Measurements from ENCODE around the gene ADAM8.

Gene ADAM8

DNA sequence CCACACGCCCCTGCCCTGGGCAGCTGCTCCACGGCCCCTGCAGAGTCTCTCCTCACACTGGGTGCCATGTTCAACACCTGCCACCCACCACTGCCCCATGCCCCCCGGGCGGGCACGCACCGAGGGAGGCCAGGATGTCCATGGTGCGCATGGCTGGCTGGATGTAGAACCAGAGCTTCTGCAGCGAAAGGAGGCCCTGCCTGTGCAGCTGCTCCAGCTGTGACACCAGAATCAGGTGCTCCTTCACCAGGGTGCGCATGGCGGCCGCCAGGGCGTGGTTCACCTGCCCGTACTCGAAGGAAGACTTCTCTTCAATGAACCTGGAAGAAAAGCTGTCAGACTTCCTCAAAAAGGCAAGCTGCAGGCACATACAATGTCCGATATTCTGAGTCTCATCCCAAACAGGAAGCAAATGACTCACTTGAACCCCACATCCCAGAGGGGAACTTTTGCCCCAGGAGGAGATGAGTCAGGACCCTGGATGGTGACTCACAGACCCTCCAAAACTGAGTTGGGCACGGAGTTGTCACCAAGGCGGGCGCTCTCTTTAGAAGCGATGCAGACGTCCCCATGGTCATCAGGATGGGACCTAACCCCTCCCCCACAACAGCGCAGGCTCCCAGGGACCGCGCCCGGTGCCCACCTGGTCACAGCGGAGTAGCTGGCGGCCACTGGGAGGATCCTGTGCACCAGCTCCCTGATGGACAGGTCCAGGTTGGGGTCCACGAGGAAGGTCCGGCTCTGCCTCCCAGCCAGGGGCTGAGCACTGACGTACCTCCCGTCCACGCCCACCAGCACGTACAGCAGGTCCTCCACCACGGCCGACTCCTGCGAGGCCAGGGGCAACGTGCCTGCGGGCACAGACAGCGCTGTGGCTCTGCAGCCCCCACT, 16.5 kb upstream of the ADAM8 start:
- no peak for DNase-seq (ENCODE audit: low read depth)

DNA sequence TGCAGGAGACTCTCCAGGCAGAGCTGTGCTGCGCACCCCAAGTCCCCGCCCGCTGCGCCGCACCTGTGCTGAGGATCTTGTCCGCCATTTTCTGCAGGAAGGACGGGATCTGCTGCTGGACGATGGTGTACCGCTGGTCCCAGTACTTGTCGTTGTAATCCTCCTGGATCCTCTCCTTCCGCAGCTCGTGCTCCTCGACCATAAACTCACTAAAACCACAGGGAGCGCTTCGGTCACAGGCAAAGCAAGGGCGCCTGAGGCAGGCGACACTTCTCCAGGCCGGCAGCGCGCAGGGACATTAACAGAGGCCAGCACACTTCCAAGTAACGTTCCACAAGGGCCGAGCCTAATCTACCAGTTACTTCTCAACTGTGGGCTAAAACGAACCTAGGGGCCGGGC, 13.1 kb upstream of the ADAM8 start:
- TF ChIP-seq, protein P1, sequence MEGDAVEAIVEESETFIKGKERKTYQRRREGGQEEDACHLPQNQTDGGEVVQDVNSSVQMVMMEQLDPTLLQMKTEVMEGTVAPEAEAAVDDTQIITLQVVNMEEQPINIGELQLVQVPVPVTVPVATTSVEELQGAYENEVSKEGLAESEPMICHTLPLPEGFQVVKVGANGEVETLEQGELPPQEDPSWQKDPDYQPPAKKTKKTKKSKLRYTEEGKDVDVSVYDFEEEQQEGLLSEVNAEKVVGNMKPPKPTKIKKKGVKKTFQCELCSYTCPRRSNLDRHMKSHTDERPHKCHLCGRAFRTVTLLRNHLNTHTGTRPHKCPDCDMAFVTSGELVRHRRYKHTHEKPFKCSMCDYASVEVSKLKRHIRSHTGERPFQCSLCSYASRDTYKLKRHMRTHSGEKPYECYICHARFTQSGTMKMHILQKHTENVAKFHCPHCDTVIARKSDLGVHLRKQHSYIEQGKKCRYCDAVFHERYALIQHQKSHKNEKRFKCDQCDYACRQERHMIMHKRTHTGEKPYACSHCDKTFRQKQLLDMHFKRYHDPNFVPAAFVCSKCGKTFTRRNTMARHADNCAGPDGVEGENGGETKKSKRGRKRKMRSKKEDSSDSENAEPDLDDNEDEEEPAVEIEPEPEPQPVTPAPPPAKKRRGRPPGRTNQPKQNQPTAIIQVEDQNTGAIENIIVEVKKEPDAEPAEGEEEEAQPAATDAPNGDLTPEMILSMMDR (conservative IDR thresholded peaks at IDR 0.05; ENCODE audit: low read depth, low read length) = no peak
- DNase-seq (ENCODE audit: low read depth) = no peak
- no peak overlapping the region for H3K4me3 ChIP-seq (ENCODE audit: low read length)

More for the DNA sequence above, 16.5 kb upstream of the ADAM8 start:
- H3K4me3 ChIP-seq (ENCODE audit: low read length) = no peak overlapping the region
- TF ChIP-seq, protein P1 (conservative IDR thresholded peaks at IDR 0.05; ENCODE audit: low read depth, low read length) = no peak

DNA sequence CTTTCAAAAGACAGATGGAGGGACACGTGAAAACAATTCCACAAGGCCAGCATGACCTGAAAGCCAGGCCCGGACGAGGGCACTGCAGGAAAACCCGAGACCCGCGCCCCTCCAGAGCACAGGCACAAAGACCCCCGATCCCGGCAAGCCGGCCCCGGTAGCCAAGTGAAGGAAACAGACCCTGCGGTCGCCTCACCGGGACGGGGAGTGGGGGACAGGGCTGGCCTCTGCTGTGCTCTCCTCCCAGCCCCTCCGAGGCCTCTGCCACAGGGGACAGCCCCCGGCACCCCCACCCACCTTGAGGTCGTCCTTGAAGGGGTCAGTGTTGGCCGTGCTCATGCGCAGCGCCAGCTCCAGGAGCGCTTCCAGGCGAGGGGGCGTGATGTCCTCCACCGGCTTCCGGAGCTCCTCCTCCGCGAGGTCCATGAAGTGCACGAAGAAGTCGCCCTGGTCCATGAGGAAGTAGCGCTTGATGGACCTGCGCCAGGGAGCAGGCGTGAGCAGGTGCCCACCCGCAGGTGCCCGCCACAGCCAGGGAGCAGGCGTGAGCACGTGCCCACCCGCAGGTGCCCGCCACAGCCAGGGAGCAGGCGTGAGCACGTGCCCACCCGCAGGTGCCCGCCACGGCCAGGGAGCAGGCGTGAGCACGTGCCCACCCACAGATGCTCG, 11.3 kb upstream of the ADAM8 start:
- H3K4me3 ChIP-seq (ENCODE audit: low read length) = no peak overlapping the region
- TF ChIP-seq, protein P1 (conservative IDR thresholded peaks at IDR 0.05; ENCODE audit: low read depth, low read length) = no peak
- no peak for DNase-seq (ENCODE audit: low read depth)

DNA sequence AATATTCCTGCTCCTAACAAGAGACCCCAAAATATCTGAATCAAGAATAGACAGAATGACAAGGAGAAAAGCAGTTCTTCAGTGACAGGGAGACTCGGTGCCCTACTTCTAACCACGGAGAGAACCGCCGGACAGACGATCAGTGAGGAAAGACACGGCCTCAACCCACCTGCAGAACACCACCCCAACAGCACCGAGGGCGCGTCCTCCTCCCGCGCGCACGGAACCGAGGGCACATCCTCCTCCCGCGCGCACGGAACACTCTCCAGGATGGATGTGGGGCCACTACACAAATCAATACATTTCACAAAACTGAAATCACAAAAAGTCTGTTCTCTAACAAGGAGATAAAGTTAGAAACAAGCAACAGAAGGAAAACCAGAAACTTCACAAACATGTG, 9.7 kb upstream of the ADAM8 start:
- TF ChIP-seq, protein P1 (conservative IDR thresholded peaks at IDR 0.05; ENCODE audit: low read depth, low read length) = no peak
- no peak for DNase-seq (ENCODE audit: low read depth)
- H3K4me3 ChIP-seq (ENCODE audit: low read length) = no peak overlapping the region

DNA sequence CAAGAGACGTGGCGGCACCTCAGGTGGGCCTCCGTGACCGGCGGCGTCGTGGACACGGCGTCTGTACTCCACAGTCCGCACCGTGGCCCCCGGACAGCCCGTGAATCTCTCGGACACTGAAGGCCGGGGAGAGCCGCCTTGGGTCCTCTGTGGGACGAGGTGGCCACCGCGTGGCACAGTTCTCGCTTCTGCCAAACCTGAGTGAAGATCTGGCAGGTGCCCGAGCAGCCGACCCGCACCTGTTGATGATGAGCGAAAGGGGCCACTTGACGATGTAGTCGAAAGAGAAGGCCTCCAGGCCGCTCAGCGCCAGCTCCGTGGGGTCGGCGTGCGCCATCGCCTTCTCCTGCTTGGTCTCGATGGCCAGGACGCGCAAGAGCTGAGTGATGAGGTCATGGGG, 8.5 kb upstream of the ADAM8 start:
- DNase-seq (ENCODE audit: low read depth) = no peak
- H3K4me3 ChIP-seq (ENCODE audit: low read length) = no peak overlapping the region
- TF ChIP-seq, protein P1 (conservative IDR thresholded peaks at IDR 0.05; ENCODE audit: low read depth, low read length) = no peak

DNA sequence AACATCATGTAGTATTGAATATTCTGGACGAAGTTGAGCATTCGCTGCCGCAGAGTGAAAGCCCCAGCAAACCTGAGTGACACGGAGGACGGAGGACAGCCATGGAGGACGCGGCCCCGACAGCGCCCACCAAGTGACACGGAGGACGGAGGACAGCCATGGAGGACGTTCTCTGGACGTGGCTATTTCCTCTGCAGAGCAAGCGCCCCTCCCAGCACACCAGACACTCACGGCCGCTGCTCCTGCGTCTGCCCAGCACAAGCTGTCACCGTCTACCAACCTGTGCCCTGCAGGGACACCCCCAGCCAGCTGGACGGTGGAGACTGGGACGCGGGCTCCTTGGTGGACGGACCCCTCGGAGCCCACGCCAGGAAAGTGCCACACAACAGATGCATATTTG, 7.3 kb upstream of the ADAM8 start:
- H3K4me3 ChIP-seq (ENCODE audit: low read length) = no peak overlapping the region
- TF ChIP-seq, protein P1 (conservative IDR thresholded peaks at IDR 0.05; ENCODE audit: low read depth, low read length) = no peak
- no peak for DNase-seq (ENCODE audit: low read depth)
